HepG2 (cell line): ENCODE data around the gene KATNAL1. TPM values are rescaled to one million over a fixed set of nuclear protein-coding genes. Genes with fewer than 3 reads are reported as not detected.

Source experiments
- NFAT5 ChIP-seq: sonication (generic); formaldehyde crosslinking; IDR thresholded peaks from 2 replicates; pipeline ENCODE4 v1.4.0; 2020; ENCODE audit warnings: missing genetic modification reagents
- ZBTB10 ChIP-seq: sonication (generic); formaldehyde crosslinking; IDR thresholded peaks from 2 replicates; pipeline ENCODE4 v1.4.0; 2020; ENCODE audit warnings: missing genetic modification reagents, borderline replicate concordance
- ZBTB25 ChIP-seq: IDR thresholded peaks from 2 replicates; pipeline ENCODE4 v1.6.1; 2018; ENCODE audit warnings: missing genetic modification reagents
- polyA plus RNA-seq, 8 experiments: library from polyadenylated mRNA; depleted of rRNA in 3 of 8; stranded (reverse) in 7 of 8; unstranded in 1 of 8; fragments of >200 nt; fragmentation: Illumina TruSeq in 4 of 8; extraction: Trizol in 4 of 8; gene quantifications; 2 replicates each; pipeline versions ENCODE4 v1.2.1 to v1.2.3, GENCODE V29; 2011 to 2016; ENCODE audit warnings: low read depth in 4 of 8, missing spikeins in 1 of 8, mixed read lengths in 1 of 8; ENCODE audit not compliant: insufficient read depth in 1 of 8
- total RNA-seq, 5 experiments: library from RNA; depleted of rRNA; stranded (reverse); fragments of >200 nt; fragmentation: Illumina TruSeq; extraction: Trizol; gene quantifications; 2 replicates each; pipeline ENCODE4 v1.2.3, GENCODE V29; 2016; ENCODE audit warnings: low read depth in 1 of 5

Gene KATNAL1
- total and polyA plus RNA-seq, 2 of the 13 experiments (the other 11 are each of a cell fraction or from before 2014, with no cell fraction given), result 3.2 to 11.8 TPM

- TF ChIP-seq NFAT5 (CRISPR knock-in tag), result no peak
- no peak for TF ChIP-seq ZBTB25
- no peak for TF ChIP-seq ZBTB10
Observed at GRCh38 chr13:30306762-30307193, 573 bp downstream of the KATNAL1 start (continued).
